OCI-LY1 (cell line): Measurements from ENCODE around the gene RAPGEF2.

Source experiments
- H2AFZ ChIP-seq: fragments of 200-600 bp; sonication (generic), shearing (Covaris generic); 2 replicates; pipeline ENCODE4 v1.6.0; 2014; ENCODE audit warnings: antibody characterized with exemption, mild to moderate bottlenecking, low read length
- H3F3A ChIP-seq: fragments of 200-600 bp; sonication (generic), shearing (Covaris generic); 2 replicates; pipeline ENCODE4 v1.6.0; 2014; ENCODE audit warnings: mild to moderate bottlenecking, antibody characterized with exemption, low read length, moderate library complexity; ENCODE audit not compliant: insufficient read depth
- H3K27ac ChIP-seq: fragments of 200-600 bp; sonication (generic); 2 replicates; pipeline ENCODE4 v1.5.1; 2014; ENCODE audit warnings: low read length, mixed run types, mild to moderate bottlenecking, low read depth; ENCODE audit not compliant: poor library complexity, severe bottlenecking
- H3K27me3 ChIP-seq: fragments of 200-600 bp; sonication (generic); 2 replicates; pipeline ENCODE4 v1.6.0; 2014; ENCODE audit warnings: antibody characterized with exemption, mild to moderate bottlenecking, low read length, moderate library complexity; ENCODE audit not compliant: insufficient read depth
- H3K36me3 ChIP-seq: fragments of 200-600 bp; sonication (generic); 2 replicates; pipeline ENCODE4 v1.6.1; 2014; ENCODE audit warnings: mild to moderate bottlenecking, antibody characterized with exemption, low read length, moderate library complexity, mixed read lengths; ENCODE audit not compliant: insufficient read depth
- H3K4me1 ChIP-seq: fragments of 200-600 bp; sonication (generic); 2 replicates; pipeline ENCODE4 v1.5.1; 2014; ENCODE audit warnings: mild to moderate bottlenecking, low read length, moderate library complexity; ENCODE audit not compliant: insufficient read depth, severe bottlenecking
- H3K4me2 ChIP-seq: fragments of 200-600 bp; sonication (generic), shearing (Covaris generic); 2 replicates; pipeline ENCODE4 v1.6.1; 2014; ENCODE audit warnings: low read length
- H3K4me3 ChIP-seq: fragments of 200-600 bp; sonication (generic); 2 replicates; pipeline ENCODE4 v1.5.1; 2014; ENCODE audit warnings: low read length, low read depth, mild to moderate bottlenecking, mixed read lengths; ENCODE audit not compliant: poor library complexity, severe bottlenecking
- H3K79me2 ChIP-seq: fragments of 200-600 bp; shearing (Covaris generic); 2 replicates; pipeline ENCODE4 v1.6.1; 2016; ENCODE audit warnings: mixed run types, low read length, mixed read lengths; ENCODE audit not compliant: insufficient read depth
- H3K9ac ChIP-seq: fragments of 200-600 bp; sonication (generic), shearing (Covaris generic); 2 replicates; pipeline ENCODE4 v1.6.1; 2014; ENCODE audit warnings: mild to moderate bottlenecking, low read length, mixed read lengths
- H3K9me2 ChIP-seq: fragments of 200-600 bp; sonication (generic), shearing (Covaris generic); 2 replicates; pipeline ENCODE4 v1.6.1; 2014; ENCODE audit warnings: low read depth, mild to moderate bottlenecking, low read length, mixed read lengths
- H3K9me3 ChIP-seq: fragments of 200-600 bp; shearing (Covaris generic); 2 replicates; pipeline ENCODE4 v1.6.1; 2014; ENCODE audit warnings: low read length, mixed read lengths
- H4K20me1 ChIP-seq: fragments of 200-600 bp; sonication (generic), shearing (Covaris generic); 2 replicates; pipeline ENCODE4 v1.6.0; 2016; ENCODE audit warnings: mild to moderate bottlenecking, low read length; ENCODE audit not compliant: insufficient read depth
- CTCF ChIP-seq: fragments of 200-600 bp; sonication (generic), shearing (Covaris generic); IDR thresholded peaks from 2 replicates; pipeline ENCODE4 v1.5.1; 2017; ENCODE audit warnings: mild to moderate bottlenecking, antibody characterized with exemption, low read length, moderate library complexity, mixed read lengths
- EZH2 ChIP-seq: fragments of 200-600 bp; sonication (generic), shearing (Covaris generic); IDR thresholded peaks from 2 replicates; pipeline ENCODE4 v1.8.0; 2017; ENCODE audit warnings: borderline replicate concordance, mixed run types, mild to moderate bottlenecking, antibody characterized with exemption, low read length, moderate library complexity, mixed read lengths

Gene RAPGEF2

GRCh38 chr4:159386620-159387019, 283.7 kb downstream of the RAPGEF2 start:
- no peaks in the 10 kb centered on the region for H4K20me1 ChIP-seq
- H3K27me3 ChIP-seq, result no peaks in the 10 kb centered on the region
- no peaks in the 10 kb centered on the region for H3K36me3 ChIP-seq
- H3K4me3 ChIP-seq, result no peak overlapping the region
- H3K9me2 ChIP-seq, result no peaks in the 10 kb centered on the region
- no peaks in the 10 kb centered on the region for H3K79me2 ChIP-seq
- H3K4me2 ChIP-seq, result no peak overlapping the region
- H3K9me3 ChIP-seq, result no peaks in the 10 kb centered on the region
- no peak overlapping the region for H3K27ac ChIP-seq
- TF ChIP-seq CTCF (no peak), EZH2 (no peak)
- H3K9ac ChIP-seq, result no peak overlapping the region
- H3K4me1 ChIP-seq, result no peaks in the 10 kb centered on the region
- H3F3A ChIP-seq, result no peaks in the 10 kb centered on the region
- H2AFZ ChIP-seq, result no peak overlapping the region

GRCh38 chr4:159389756-159390155, 286.9 kb downstream of the RAPGEF2 start:
- H4K20me1 ChIP-seq, result no peaks in the 10 kb centered on the region
- H3K9me2 ChIP-seq, result no peaks in the 10 kb centered on the region
- H3K27me3 ChIP-seq, result no peaks in the 10 kb centered on the region
- TF ChIP-seq CTCF (no peak), EZH2 (no peak)
- no peak overlapping the region for H3K4me2 ChIP-seq
- H3K4me1 ChIP-seq, result no peaks in the 10 kb centered on the region
- H2AFZ ChIP-seq, result no peak overlapping the region
- no peaks in the 10 kb centered on the region for H3K9me3 ChIP-seq
- H3K79me2 ChIP-seq, result no peaks in the 10 kb centered on the region
- no peak overlapping the region for H3K27ac ChIP-seq
- H3K4me3 ChIP-seq, result no peak overlapping the region
- no peaks in the 10 kb centered on the region for H3F3A ChIP-seq
- H3K36me3 ChIP-seq, result no peaks in the 10 kb centered on the region
- no peak overlapping the region for H3K9ac ChIP-seq

- Histone ChIP-seq H3K27me3 (no peaks in the 10 kb centered on the region), H3K4me3 (no peak overlapping the region), H4K20me1 (no peaks in the 10 kb centered on the region), H3F3A (no peaks in the 10 kb centered on the region), H3K36me3 (no peaks in the 10 kb centered on the region), H3K79me2 (no peaks in the 10 kb centered on the region), H3K9me3 (no peaks in the 10 kb centered on the region), H3K4me1 (no peaks in the 10 kb centered on the region), H3K4me2 (no peak overlapping the region), H3K27ac (no peak overlapping the region), H3K9me2 (no peaks in the 10 kb centered on the region), H2AFZ (no peak overlapping the region), H3K9ac (no peak overlapping the region)
- TF ChIP-seq CTCF (no peak), EZH2 (no peak)
Measured at GRCh38 chr4:159390648-159391047, 287.8 kb downstream of the RAPGEF2 start.
